ENCODE measurements around the gene ATP1A2.

DNA sequence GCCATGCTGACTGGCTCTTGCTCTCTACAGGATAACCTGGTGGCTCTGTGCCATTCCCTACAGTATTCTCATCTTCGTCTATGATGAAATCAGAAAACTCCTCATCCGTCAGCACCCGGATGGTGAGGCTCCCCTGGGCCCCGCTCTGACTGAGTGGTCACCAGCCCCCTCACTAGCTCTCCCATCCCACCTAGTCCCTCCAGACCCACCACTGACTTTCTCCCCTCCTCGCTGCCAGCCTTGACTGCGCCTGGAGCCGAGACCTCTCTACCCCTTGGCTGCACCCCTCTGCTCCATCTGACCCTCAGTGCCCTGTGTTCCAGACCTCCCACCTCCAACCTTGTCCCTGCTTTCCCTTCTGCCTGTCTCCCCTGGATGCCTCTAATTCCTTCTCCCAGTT is 70.7 kb downstream of the ATP1A2 start:
- TF ChIP-seq, protein P1, sequence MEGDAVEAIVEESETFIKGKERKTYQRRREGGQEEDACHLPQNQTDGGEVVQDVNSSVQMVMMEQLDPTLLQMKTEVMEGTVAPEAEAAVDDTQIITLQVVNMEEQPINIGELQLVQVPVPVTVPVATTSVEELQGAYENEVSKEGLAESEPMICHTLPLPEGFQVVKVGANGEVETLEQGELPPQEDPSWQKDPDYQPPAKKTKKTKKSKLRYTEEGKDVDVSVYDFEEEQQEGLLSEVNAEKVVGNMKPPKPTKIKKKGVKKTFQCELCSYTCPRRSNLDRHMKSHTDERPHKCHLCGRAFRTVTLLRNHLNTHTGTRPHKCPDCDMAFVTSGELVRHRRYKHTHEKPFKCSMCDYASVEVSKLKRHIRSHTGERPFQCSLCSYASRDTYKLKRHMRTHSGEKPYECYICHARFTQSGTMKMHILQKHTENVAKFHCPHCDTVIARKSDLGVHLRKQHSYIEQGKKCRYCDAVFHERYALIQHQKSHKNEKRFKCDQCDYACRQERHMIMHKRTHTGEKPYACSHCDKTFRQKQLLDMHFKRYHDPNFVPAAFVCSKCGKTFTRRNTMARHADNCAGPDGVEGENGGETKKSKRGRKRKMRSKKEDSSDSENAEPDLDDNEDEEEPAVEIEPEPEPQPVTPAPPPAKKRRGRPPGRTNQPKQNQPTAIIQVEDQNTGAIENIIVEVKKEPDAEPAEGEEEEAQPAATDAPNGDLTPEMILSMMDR (IDR thresholded peaks at IDR 0.05), result no peak
- TF ChIP-seq POLR2A (IDR thresholded peaks at IDR 0.05), result no peak
